NB4 (cell line): ENCODE data around the gene KNTC1.
"Not testable (repeated sequence)": the region's sequence is repeated elsewhere in the genome, so short reads cannot be mapped to it uniquely, and the experiment has no call there.

ENCODE experiments used
- DNase-seq: peaks from one replicate; pipeline ENCODE4 v3.0.0; 2010; ENCODE audit warnings: low read depth
- H3K4me3 ChIP-seq: one replicate; pipeline ENCODE4 v1.5.1; 2011; ENCODE audit warnings: mild to moderate bottlenecking, low read depth, low read length, moderate library complexity
- MAX ChIP-seq: IDR thresholded peaks from 2 replicates; pipeline ENCODE4 v1.6.1; 2011; ENCODE audit warnings: low read depth, low read length
- MYC ChIP-seq: IDR thresholded peaks from 2 replicates; pipeline ENCODE4 v1.6.1; 2011; ENCODE audit warnings: low read depth, low read length
- POLR2A ChIP-seq: IDR thresholded peaks from 2 replicates; pipeline ENCODE4 v1.6.1; 2011; ENCODE audit warnings: mild to moderate bottlenecking; ENCODE audit not compliant: insufficient read length; ENCODE audit errors: extremely low read depth
- TF ChIP-seq, protein P1 (sequence below): IDR thresholded peaks from one replicate; pipeline ENCODE4 v1.5.1; 2012; ENCODE audit warnings: low read depth, low read length

KNTC1 gene

GRCh38 chr12:122590990-122591389 lies 63.9 kb downstream of the KNTC1 start:
- no peak for DNase-seq
- no peak overlapping the region for H3K4me3 ChIP-seq
- TF ChIP-seq, protein P1, sequence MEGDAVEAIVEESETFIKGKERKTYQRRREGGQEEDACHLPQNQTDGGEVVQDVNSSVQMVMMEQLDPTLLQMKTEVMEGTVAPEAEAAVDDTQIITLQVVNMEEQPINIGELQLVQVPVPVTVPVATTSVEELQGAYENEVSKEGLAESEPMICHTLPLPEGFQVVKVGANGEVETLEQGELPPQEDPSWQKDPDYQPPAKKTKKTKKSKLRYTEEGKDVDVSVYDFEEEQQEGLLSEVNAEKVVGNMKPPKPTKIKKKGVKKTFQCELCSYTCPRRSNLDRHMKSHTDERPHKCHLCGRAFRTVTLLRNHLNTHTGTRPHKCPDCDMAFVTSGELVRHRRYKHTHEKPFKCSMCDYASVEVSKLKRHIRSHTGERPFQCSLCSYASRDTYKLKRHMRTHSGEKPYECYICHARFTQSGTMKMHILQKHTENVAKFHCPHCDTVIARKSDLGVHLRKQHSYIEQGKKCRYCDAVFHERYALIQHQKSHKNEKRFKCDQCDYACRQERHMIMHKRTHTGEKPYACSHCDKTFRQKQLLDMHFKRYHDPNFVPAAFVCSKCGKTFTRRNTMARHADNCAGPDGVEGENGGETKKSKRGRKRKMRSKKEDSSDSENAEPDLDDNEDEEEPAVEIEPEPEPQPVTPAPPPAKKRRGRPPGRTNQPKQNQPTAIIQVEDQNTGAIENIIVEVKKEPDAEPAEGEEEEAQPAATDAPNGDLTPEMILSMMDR: no peak
- no peak for TF ChIP-seq POLR2A
- no peak for TF ChIP-seq MAX
- TF ChIP-seq MYC: no peak

GRCh38 chr12:122591966-122592365 lies 64.9 kb downstream of the KNTC1 start:
- DNase-seq, H3K4me3 ChIP-seq: not testable (repeated sequence)

DNA sequence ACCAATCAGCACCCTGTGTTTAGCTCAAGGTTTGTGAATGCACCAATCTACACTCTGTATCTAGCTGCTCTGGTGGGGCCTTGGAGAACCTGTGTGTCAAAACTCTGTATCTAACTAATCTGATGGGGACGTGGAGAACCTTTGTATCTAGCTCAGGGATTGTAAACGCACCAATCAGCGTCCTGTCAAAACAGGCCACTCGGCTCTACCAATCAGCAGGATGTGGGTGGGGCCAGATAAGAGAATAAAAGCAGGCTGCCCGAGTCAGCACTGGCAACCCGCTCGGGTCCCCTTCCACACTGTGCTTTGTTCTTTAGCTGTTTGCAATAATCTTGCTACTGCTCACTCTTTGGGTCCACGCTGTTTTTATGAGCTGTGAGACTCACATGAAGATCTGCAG lies 65.5 kb downstream of the KNTC1 start:
- DNase-seq, H3K4me3 ChIP-seq: not testable (repeated sequence)

- DNase-seq: no peak
- no peak overlapping the region for H3K4me3 ChIP-seq
- no peak for TF ChIP-seq POLR2A
- no peak for TF ChIP-seq MAX
- TF ChIP-seq MYC: no peak
- TF ChIP-seq, protein P1: no peak
These were observed 66.9 kb downstream of the KNTC1 start for GRCh38 chr12:122593910-122594309.

DNA sequence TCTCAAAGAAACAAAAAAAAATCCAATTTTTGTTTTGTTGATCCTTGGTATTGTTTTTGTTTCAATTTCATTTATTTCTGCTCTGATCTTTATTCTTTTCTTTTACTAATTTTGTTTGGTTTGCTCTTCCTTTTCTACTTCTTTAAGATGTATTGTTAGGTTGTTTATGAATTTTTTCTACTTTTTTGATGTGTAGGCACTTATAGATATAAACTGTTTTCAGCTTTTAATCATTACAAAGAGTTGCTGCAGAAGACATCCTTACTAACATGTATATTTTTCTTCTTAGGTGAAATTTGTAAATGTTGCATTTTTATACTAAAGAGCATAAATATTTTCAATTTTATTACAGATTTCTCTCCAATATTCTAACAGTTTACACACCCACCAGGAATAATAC lies 69.8 kb downstream of the KNTC1 start:
- no peak overlapping the region for H3K4me3 ChIP-seq

GRCh38 chr12:122602456-122602855 lies 75.4 kb downstream of the KNTC1 start:
- no peak for TF ChIP-seq MYC
- TF ChIP-seq, protein P1: no peak
- no peak for TF ChIP-seq POLR2A
- no peak for TF ChIP-seq MAX
- no peak overlapping the region for H3K4me3 ChIP-seq
- DNase-seq: no peak

More for the DNA sequence above, 69.8 kb downstream of the KNTC1 start:
- TF ChIP-seq, protein P1: no peak
- TF ChIP-seq MAX (no peak), POLR2A (no peak)
- DNase-seq: no peak

- no peak for DNase-seq
- no peak for TF ChIP-seq MYC
- TF ChIP-seq MAX: no peak
- TF ChIP-seq POLR2A: no peak
- TF ChIP-seq, protein P1: no peak
- no peak overlapping the region for H3K4me3 ChIP-seq
These were observed 77.9 kb downstream of the KNTC1 start for GRCh38 chr12:122604993-122605392.
